Stimulated activated CD8-positive, alpha-beta memory T cell treated with anti-CD3 and anti-CD28 coated beads, Interleukin-15, amount 100 ng/mL, for 4 hours (primary cell): ENCODE data around the gene SDHA.
"Not testable (repeated sequence)": the region's sequence is repeated elsewhere in the genome, so short reads cannot be mapped to it uniquely, and the experiment has no call there.

ENCODE experiments used
- DNase-seq, 2 donors: peaks; one replicate each; pipeline ENCODE4 v3.0.0-alpha.2; 2020; ENCODE audit warnings: low read depth in 2 of 2

Gene SDHA

DNA sequence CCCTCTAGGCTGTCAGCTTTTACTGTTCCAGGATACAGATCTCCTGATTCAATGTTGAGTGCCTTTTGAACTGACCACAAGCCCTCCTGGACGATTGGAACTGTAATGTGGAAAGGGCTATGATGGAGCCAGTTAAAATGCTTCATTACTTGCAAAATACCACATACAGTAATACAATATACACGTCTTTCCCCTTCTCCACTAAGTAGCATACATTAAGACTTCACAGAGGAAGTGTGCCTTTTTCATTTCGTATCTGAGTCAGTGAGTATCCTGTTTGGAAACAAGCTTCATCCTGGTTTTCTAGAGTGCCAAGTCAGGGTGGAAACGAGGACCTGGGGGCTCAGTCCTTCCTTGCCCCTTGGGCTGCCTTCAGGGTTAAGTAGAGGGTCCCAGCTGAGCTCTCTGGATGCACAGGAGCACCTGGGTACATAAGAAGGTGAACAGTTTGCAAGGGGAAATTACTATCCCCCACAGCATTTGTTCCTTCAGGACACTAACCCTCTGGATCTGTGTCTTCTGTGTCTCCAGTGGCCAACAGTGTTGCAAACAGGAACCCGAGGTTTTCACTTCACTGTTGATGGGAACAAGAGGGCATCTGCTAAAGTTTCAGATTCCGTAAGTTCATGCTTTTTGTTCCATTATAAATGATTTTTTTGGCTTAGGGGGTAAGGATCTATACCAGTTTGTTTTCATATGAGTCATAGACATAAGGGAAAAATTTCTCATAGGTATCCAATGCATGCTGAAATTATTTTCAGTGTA lies 5.0 kb downstream of the SDHA start:
- DNase-seq, result not testable (repeated sequence)

GRCh38 chr5:223791-224190 lies 5.7 kb downstream of the SDHA start:
- DNase-seq, result no peak

- no peak for DNase-seq
Observed at GRCh38 chr5:225334-225733, 7.2 kb downstream of the SDHA start.

GRCh38 chr5:227375-227774 lies 9.3 kb downstream of the SDHA start:
- not testable (repeated sequence) for DNase-seq

- no peak for DNase-seq
Observed at GRCh38 chr5:228886-229285, 10.8 kb downstream of the SDHA start.

GRCh38 chr5:230711-231110 lies 12.6 kb downstream of the SDHA start:
- no peak for DNase-seq

- DNase-seq, result no peak
Observed at GRCh38 chr5:231661-232060, 13.5 kb downstream of the SDHA start.

DNA sequence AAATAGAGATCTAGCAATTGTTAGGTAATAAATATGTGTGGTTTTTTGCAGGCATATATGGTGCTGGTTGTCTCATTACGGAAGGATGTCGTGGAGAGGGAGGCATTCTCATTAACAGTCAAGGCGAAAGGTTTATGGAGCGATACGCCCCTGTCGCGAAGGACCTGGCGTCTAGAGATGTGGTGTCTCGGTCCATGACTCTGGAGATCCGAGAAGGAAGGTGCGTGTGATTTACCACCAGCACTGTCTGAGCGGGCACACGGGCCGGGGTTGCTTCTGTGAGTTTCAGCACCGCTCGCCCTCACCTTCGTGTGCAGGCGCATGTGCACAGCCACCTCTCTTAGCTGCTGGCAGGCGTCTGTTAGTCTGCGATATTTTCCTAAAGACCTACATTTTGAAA lies 15.3 kb downstream of the SDHA start:
- DNase-seq, result not testable (repeated sequence)

GRCh38 chr5:234450-234849 lies 16.3 kb downstream of the SDHA start:
- no peak for DNase-seq

GRCh38 chr5:235527-235926 lies 17.4 kb downstream of the SDHA start:
- DNase-seq, result not testable (repeated sequence)

GRCh38 chr5:237931-238330 lies 19.8 kb downstream of the SDHA start:
- DNase-seq, result not testable (repeated sequence)

GRCh38 chr5:240550-240949 lies 22.4 kb downstream of the SDHA start:
- not testable (repeated sequence) for DNase-seq

- not testable (repeated sequence) for DNase-seq
Observed at GRCh38 chr5:241045-241669, 23.0 kb downstream of the SDHA start.

DNA sequence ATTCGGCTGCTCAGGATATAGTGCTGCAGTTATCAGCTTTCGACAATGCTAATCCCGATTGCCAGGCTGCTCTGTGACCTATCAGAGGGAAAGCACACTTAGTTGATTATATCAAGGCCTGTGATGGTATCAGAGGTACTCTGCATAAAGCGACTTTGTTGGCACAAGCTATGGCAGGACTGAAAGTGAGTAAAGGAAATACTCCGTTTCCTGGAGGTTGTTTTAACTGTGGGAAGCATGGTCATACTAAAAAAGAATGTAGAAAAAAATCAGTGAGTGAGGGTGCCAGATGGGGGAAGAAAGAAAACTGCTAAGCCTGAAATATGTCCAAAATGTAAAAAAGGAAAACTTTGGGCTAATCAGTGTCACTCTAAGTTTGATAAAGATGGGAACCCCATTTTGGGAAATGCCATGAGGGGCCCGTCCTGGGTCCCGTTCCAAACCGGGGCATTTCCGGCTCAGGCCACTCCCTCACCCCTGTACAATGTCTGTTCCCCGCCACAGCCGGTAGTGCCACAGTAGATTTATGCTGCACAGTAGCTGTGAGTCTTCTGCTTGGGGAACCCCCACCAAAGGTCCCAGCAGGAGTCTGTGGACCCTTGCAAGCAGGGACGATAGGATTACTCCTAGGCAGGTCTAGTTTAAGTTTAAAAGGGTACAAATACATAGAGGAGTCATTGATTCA lies 25.7 kb downstream of the SDHA start:
- DNase-seq, result not testable (repeated sequence)

DNA sequence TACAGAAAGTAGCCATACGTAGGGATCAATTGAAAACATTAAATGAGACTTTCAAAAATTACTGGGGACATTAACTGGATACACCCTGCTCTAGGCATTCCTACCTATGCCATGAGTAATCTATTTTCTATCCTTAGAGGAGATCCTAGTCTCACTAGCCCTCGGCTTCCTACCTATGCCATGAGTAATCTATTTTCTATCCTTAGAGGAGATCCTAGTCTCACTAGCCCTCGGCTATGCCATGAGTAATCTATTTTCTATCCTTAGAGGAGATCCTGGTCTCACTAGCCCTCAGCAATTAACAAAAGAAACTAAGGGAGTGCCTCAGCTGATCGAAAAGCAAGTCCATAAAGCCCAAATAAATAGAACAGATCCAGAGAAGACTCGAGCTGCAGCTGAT lies 27.6 kb downstream of the SDHA start:
- not testable (repeated sequence) for DNase-seq

GRCh38 chr5:250396-250795 lies 32.3 kb downstream of the SDHA start:
- DNase-seq, result not testable (repeated sequence)

DNA sequence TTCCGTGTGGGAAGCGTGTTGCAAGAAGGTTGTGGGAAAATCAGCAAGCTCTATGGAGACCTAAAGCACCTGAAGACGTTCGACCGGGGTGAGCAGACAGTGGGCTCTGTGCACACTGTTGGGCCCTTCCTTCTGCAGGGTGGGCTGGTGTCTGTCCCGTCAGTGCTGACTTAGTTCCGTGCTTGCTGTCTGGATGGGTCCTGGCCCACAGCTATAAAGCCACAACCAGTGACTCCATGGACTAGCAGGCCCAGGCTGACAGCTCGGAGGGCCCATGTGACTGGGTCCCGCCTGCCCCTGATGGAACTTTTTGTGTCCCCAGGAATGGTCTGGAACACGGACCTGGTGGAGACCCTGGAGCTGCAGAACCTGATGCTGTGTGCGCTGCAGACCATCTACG lies 32.9 kb downstream of the SDHA start:
- DNase-seq, result not testable (repeated sequence)

GRCh38 chr5:251538-251937 lies 33.4 kb downstream of the SDHA start:
- not testable (repeated sequence) for DNase-seq

DNA sequence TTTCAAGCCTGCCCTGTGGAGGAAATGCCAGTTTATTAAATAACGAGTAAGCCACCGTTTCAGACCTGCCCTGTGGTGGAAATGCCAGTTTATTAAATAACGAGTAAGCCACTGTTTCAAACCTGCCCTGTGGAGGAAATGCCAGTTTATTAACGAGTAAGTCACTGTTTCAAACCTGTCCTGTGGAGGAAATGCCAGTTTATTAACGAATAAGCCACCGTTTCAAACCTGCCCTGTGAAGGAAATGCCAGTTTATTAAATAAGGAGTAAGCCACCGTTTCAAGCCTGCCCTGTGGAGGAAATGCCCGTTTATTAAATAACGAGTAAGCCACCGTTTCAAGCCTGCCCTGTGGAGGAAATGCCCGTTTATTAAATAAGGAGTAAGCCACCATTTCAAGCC lies 33.9 kb downstream of the SDHA start:
- DNase-seq, result not testable (repeated sequence)

DNA sequence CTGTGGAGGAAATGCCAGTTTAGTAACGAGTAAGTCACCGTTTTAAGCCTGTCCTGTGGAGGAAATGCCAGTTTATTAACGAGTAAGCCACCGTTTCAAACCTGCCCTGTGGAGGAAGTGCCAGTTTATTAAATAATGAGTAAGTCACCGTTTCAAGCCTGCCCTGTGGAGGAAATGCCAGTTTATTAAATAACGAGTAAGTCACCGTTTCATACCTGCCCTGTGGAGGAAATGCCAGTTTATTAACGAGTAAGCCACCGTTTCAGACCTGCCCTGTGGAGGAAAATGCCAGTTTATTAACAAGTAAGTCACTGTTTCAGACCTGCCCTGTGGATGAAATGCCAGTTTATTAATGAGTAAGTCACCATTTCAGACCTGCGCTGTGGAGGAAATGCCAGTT lies 34.4 kb downstream of the SDHA start:
- DNase-seq, result no peak

DNA sequence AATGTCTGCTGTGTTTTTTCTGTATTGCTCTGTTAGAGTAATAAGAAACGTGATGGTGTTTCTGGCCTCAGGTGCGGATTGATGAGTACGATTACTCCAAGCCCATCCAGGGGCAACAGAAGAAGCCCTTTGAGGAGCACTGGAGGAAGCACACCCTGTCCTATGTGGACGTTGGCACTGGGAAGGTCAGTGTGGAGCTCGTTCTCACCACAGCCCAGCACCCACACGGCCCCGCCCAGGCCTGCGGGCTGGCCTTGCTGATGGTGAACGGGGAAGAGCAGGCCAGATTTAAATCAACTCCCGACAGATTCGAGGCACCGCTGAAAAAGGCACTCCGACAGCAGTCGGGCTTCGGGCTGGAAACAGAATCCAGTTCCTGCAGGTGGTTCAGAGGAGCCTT lies 36.2 kb downstream of the SDHA start:
- DNase-seq, result not testable (repeated sequence)

GRCh38 chr5:255116-255515 lies 37.0 kb downstream of the SDHA start:
- DNase-seq, result not testable (repeated sequence)

GRCh38 chr5:256347-256746 lies 38.2 kb downstream of the SDHA start:
- DNase-seq, result not testable (repeated sequence)
